BE2C (cell line): Measurements from ENCODE around the gene MPEG1.

Source experiments
- DNase-seq: peaks from one replicate; pipeline ENCODE4 v3.0.0-alpha.2; 2020
- H3K27me3 ChIP-seq: fragments of 250-450 bp; sonication (Bioruptor Pico); 2 replicates; pipeline ENCODE4 v1.5.1; 2020; ENCODE audit warnings: mild to moderate bottlenecking
- H3K36me3 ChIP-seq: fragments of 250-450 bp; sonication (Bioruptor Pico); 2 replicates; pipeline ENCODE4 v1.5.1; 2020; ENCODE audit warnings: mild to moderate bottlenecking
- H3K4me1 ChIP-seq: fragments of 250-450 bp; sonication (Bioruptor Pico); 2 replicates; pipeline ENCODE4 v1.5.1; 2020
- H3K4me3 ChIP-seq: 2 replicates; pipeline ENCODE4 v1.5.1; 2011; ENCODE audit warnings: low read depth, low read length
- H3K9me3 ChIP-seq: fragments of 250-450 bp; sonication (Bioruptor Pico); 2 replicates; pipeline ENCODE4 v1.5.1; 2020
- TF ChIP-seq, protein P1 (sequence below): IDR thresholded peaks from 2 replicates; pipeline ENCODE4 v1.5.1; 2012; ENCODE audit warnings: mild to moderate bottlenecking, low read depth, low read length

MPEG1 gene

DNA sequence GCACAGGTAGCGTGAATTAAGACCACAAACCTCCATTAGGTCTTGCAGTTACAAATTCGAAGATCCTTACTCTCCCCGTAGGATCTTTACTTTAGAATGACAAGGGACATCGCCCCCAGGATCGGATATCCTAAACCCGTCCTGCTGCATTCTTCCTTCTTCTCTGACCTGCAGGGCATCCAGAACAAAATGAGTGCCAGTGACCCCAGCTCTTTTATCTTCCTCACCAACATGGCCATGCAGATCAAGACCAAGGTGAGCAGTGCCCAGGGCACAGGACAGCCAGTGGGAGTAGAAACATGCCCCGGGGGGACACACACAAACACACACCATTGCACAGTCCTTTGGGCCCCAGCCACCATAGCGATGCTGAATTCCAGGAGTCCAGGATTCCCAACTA, 42.6 kb upstream of the MPEG1 start:
- no peak overlapping the region for H3K4me3 ChIP-seq
- no peaks in the 10 kb centered on the region for H3K9me3 ChIP-seq
- H3K36me3 ChIP-seq: no peaks in the 10 kb centered on the region
- DNase-seq: no peak
- no peaks in the 10 kb centered on the region for H3K27me3 ChIP-seq
- H3K4me1 ChIP-seq: no peaks in the 10 kb centered on the region
- TF ChIP-seq, protein P1, sequence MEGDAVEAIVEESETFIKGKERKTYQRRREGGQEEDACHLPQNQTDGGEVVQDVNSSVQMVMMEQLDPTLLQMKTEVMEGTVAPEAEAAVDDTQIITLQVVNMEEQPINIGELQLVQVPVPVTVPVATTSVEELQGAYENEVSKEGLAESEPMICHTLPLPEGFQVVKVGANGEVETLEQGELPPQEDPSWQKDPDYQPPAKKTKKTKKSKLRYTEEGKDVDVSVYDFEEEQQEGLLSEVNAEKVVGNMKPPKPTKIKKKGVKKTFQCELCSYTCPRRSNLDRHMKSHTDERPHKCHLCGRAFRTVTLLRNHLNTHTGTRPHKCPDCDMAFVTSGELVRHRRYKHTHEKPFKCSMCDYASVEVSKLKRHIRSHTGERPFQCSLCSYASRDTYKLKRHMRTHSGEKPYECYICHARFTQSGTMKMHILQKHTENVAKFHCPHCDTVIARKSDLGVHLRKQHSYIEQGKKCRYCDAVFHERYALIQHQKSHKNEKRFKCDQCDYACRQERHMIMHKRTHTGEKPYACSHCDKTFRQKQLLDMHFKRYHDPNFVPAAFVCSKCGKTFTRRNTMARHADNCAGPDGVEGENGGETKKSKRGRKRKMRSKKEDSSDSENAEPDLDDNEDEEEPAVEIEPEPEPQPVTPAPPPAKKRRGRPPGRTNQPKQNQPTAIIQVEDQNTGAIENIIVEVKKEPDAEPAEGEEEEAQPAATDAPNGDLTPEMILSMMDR: no peak

GRCh38 chr11:59254286-59254685, 41.6 kb upstream of the MPEG1 start:
- H3K27me3 ChIP-seq: no peaks in the 10 kb centered on the region
- H3K36me3 ChIP-seq: no peaks in the 10 kb centered on the region
- DNase-seq: no peak
- no peaks in the 10 kb centered on the region for H3K9me3 ChIP-seq
- no peak overlapping the region for H3K4me3 ChIP-seq
- no peaks in the 10 kb centered on the region for H3K4me1 ChIP-seq
- TF ChIP-seq, protein P1: no peak

GRCh38 chr11:59253001-59253400, 40.3 kb upstream of the MPEG1 start:
- no peaks in the 10 kb centered on the region for H3K27me3 ChIP-seq
- no peaks in the 10 kb centered on the region for H3K4me1 ChIP-seq
- TF ChIP-seq, protein P1: no peak
- H3K36me3 ChIP-seq: no peaks in the 10 kb centered on the region
- no peak overlapping the region for H3K4me3 ChIP-seq
- H3K9me3 ChIP-seq: no peaks in the 10 kb centered on the region
- no peak for DNase-seq

DNA sequence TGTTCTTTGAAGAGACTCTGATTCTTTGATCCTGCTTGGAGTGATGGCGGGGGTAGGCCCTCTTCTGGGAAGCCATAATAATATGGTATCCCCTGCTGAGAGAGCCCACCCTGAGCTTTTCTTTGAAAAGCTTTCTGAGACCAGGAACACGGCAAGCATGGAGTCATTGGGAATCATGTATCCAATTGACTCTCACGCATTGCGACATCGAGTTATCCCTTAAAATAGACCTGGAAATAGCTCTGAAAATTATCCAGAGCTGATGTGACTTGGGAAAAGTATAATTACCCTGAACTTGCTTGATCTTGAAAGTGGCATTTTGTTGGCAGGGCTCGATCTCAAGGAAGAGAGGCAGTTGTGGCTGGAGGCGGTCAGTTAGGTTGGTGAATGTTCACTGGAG, 36.8 kb upstream of the MPEG1 start:
- TF ChIP-seq, protein P1: no peak
- H3K4me1 ChIP-seq: no peaks in the 10 kb centered on the region
- no peaks in the 10 kb centered on the region for H3K9me3 ChIP-seq
- H3K36me3 ChIP-seq: no peaks in the 10 kb centered on the region
- no peak overlapping the region for H3K4me3 ChIP-seq
- no peaks in the 10 kb centered on the region for H3K27me3 ChIP-seq
- no peak for DNase-seq

DNA sequence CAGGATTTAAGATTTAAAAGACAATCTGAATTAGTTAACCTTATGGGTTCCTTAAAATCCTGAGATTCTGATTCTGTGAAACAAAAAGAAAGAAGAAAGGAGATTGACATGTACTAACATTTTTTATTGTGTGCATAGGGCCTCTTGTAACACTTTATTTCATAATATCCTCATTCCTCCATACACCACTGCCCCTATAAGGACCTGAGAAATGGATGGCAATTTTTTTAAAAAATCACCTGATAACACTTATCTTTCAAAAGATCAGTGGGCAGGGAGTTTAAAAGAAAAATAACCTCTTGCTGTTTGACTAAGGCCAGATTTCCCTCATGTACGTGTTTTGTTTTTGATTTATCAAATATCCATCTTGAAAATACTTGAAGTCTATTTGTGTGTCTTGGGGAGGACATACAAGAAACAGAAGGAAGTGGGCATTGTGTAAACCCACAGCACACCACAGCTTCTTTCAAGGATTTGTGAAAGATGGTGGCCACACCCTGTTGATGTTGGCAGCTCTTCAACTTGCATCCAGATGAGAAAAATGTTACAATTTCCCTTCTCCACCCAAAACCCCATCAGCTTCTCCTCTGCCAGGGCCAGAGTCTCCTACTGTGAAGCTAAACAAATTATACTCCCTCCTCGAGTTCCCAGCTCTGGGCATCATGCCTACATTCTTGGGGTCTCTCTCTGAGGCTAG, 35.0 kb upstream of the MPEG1 start:
- TF ChIP-seq, protein P1: no peak
- no peak for DNase-seq
- Histone ChIP-seq H3K9me3 (no peaks in the 10 kb centered on the region), H3K4me1 (no peaks in the 10 kb centered on the region), H3K36me3 (no peaks in the 10 kb centered on the region), H3K4me3 (no peak overlapping the region), H3K27me3 (no peaks in the 10 kb centered on the region)

DNA sequence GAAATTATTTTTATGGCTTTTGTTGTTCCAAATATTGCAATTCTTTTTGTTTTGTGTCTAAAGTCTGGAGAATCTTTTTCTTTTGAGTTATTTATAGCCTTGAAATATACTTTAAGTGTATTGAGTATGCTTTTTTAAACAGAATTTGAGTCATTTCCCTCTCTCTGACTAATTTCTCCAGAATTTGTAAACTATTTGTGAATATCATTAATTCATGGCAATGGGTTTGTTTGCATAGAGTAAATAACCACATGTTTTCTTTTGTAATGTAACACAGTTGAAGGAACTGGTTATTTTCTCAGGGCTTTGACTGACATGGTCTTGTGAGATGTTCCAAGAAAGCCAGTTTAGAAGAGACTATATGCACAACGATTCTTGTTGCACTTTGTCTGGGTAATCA, 30.9 kb upstream of the MPEG1 start:
- H3K4me1 ChIP-seq: no peaks in the 10 kb centered on the region
- H3K36me3 ChIP-seq: no peaks in the 10 kb centered on the region
- no peak overlapping the region for H3K4me3 ChIP-seq
- no peak for DNase-seq
- TF ChIP-seq, protein P1: no peak
- H3K9me3 ChIP-seq: no peaks in the 10 kb centered on the region
- no peaks in the 10 kb centered on the region for H3K27me3 ChIP-seq
